Measurements from ENCODE around the gene SNAPC4. TPM values are rescaled to one million over a fixed set of nuclear protein-coding genes. Genes with fewer than 3 reads are reported as not detected.

The SNAPC4 gene
- total RNA-seq, 1 experiment from 2014 or later = 29.7 TPM

GRCh38 chr9:136397643-136398042 lies 2.3 kb downstream of the SNAPC4 start:
- Histone ChIP-seq H4K91ac (ENCODE audit: insufficient read length, low read depth, low read length) (no peak overlapping the region), H2AK5ac (ENCODE audit: insufficient read length, low read length) (no peak overlapping the region), H3K79me2 (ENCODE audit: insufficient read depth, low read length) (peaks cover 12% of the 10 kb centered on the region; the same call in 1 of the 2 replicates), H2BK15ac (ENCODE audit: low read depth, low read length) (no peak overlapping the region), H4K20me1 (ENCODE audit: control insufficient read depth, insufficient read depth, insufficient read length) (no peaks in the 10 kb centered on the region), H3K9ac (ENCODE audit: extremely low read depth, insufficient read length, low read length) (no peak overlapping the region), H3K18ac (ENCODE audit: insufficient read length, low read depth, low read length) (no peak overlapping the region), H3K23ac (ENCODE audit: insufficient read length, low read depth, low read length) (no peak overlapping the region), H2AFZ (ENCODE audit: low read length) (no peak overlapping the region), H4K8ac (replicated peaks; ENCODE audit: insufficient read length, low read depth, low read length) (no peak overlapping the region), H3K27me3 (ENCODE audit: insufficient read depth, low read length) (no peaks in the 10 kb centered on the region), H2BK12ac (ENCODE audit: insufficient read length, low read depth, low read length) (no peak overlapping the region), H2BK120ac (ENCODE audit: low read depth, low read length, poor library complexity, severe bottlenecking) (no peak overlapping the region), H3K4ac (ENCODE audit: low read depth, low read length) (no peak overlapping the region), H3T11ph (ENCODE audit: low read length) (no peak overlapping the region), H3K23me2 (ENCODE audit: insufficient read length, low read depth, low read length, poor library complexity, severe bottlenecking) (peaks cover 6% of the 10 kb centered on the region), H3K56ac (ENCODE audit: insufficient read length, low read depth, low read length) (no peak overlapping the region), H3K4me1 (ENCODE audit: insufficient read depth, low read length) (no peaks in the 10 kb centered on the region), H3K79me1 (ENCODE audit: insufficient read depth, low read depth, low read length, poor library complexity, severe bottlenecking) (peaks cover 7% of the 10 kb centered on the region), H3K14ac (ENCODE audit: insufficient read depth, low read length) (no peak overlapping the region), H3K9me3 (ENCODE audit: control insufficient read depth, low read depth, low read length) (no peaks in the 10 kb centered on the region), H3K27ac (ENCODE audit: insufficient read length, low read depth, low read length) (no peak overlapping the region), H3K4me2 (ENCODE audit: insufficient read depth, insufficient read length, low read length) (no peak overlapping the region), H2BK5ac (ENCODE audit: insufficient read length, low read length) (no peak overlapping the region), H4K5ac (ENCODE audit: insufficient read length, low read depth, low read length) (no peak overlapping the region), H2BK20ac (ENCODE audit: low read depth, low read length, poor library complexity, severe bottlenecking) (no peak overlapping the region)
- H3K4me1 Mint-ChIP-seq = peaks cover 11 to 12% of the 10 kb centered on the region in 2 experiments
- no peak for DNase-seq
- WGBS (ENCODE audit: extremely low coverage, insufficient read length, low lambda C conversion rate) = no CpG with 5 or more reads among the region's 6 CpGs
- H3K4me3 Mint-ChIP-seq = no peak overlapping the region
- peaks cover 25 to 65% (median 56%) of the 10 kb centered on the region in 3 experiments for H3K36me3 Mint-ChIP-seq (ENCODE audit: insufficient read depth in 1 of 3, low read depth in 3 of 3)
- no peaks in the 10 kb centered on the region for H3K27me3 Mint-ChIP-seq (ENCODE audit: low read depth)
- no peak for TF ChIP-seq CTCF (conservative IDR thresholded peaks at IDR 0.05)
- H3K27ac Mint-ChIP-seq = no peak overlapping the region
- H3K9me3 Mint-ChIP-seq = no peaks in the 10 kb centered on the region
